K562 (cell line): ENCODE data around the gene SLC36A1. TPM values are rescaled to one million over a fixed set of nuclear protein-coding genes. Genes with fewer than 3 reads are reported as not detected.

Experiments used
- BACH1 ChIP-seq: fragments of 200-800 bp; sonication (Bioruptor generic); IDR thresholded peaks from 2 replicates; pipeline ENCODE4 v1.6.1; 2016; ENCODE audit warnings: missing genetic modification characterization, missing compliant biosample characterization
- CBFA2T2 ChIP-seq: fragments of 450-650 bp; conservative IDR thresholded peaks from 2 replicates; pipeline ENCODE4 v1.6.1; 2017; ENCODE audit warnings: mild to moderate bottlenecking
- FOXJ3 ChIP-seq: sonication (generic); formaldehyde crosslinking; IDR thresholded peaks from 2 replicates; pipeline ENCODE4 v1.4.0; 2020; ENCODE audit warnings: mild to moderate bottlenecking, missing genetic modification reagents
- FOXK2 ChIP-seq, 2 experiments: fragments of 450-650 bp; IDR thresholded peaks in 1 of 2; conservative IDR thresholded peaks in 1 of 2; 2 replicates each; pipeline ENCODE4 v1.6.1; 2016; ENCODE audit warnings: low read depth in 2 of 2, mild to moderate bottlenecking in 1 of 2
- HDAC8 ChIP-seq: fragments of 450-650 bp; IDR thresholded peaks from 2 replicates; pipeline ENCODE4 v1.6.1; 2016; ENCODE audit warnings: mild to moderate bottlenecking, missing genetic modification characterization, moderate library complexity, missing compliant biosample characterization
- IFI16 ChIP-seq: fragments of 250-450 bp; sonication (Bioruptor Pico); IDR thresholded peaks from 2 replicates; pipeline ENCODE4 v2.1.2; 2022; ENCODE audit warnings: mild to moderate bottlenecking, inconsistent platforms
- MBD2 ChIP-seq: sonication (generic); IDR thresholded peaks from 2 replicates; pipeline ENCODE4 v1.6.1; 2016; ENCODE audit warnings: low read depth, borderline replicate concordance
- NFIX ChIP-seq: fragments of 250-450 bp; sonication (Bioruptor Pico); IDR thresholded peaks from 2 replicates; pipeline ENCODE4 v1.4.0; 2020; ENCODE audit warnings: low read depth, mild to moderate bottlenecking, moderate library complexity
- NONO ChIP-seq, 2 experiments: fragments of 200-400 bp in 1 of 2; fragments of 450-650 bp in 1 of 2; formaldehyde crosslinking in 1 of 2; IDR thresholded peaks; 2 replicates each; pipeline ENCODE4 v1.6.1; 2017; ENCODE audit warnings: low read depth in 2 of 2, mild to moderate bottlenecking in 2 of 2, moderate library complexity in 2 of 2, low read length in 1 of 2
- RB1 ChIP-seq: fragments of 450-650 bp; IDR thresholded peaks from 2 replicates; pipeline ENCODE4 v1.6.1; 2017; ENCODE audit warnings: low read depth, mild to moderate bottlenecking
- SAFB ChIP-seq: fragments of 200-400 bp; formaldehyde crosslinking; IDR thresholded peaks from 2 replicates; pipeline ENCODE4 v1.6.1; 2017; ENCODE audit warnings: low read depth, low read length, borderline replicate concordance
- SMAD2 ChIP-seq: fragments of 150-350 bp; IDR thresholded peaks from 2 replicates; pipeline ENCODE4 v1.6.1; 2014; ENCODE audit warnings: low read depth, mild to moderate bottlenecking, low read length
- THAP7 ChIP-seq: fragments of 250-450 bp; sonication (Bioruptor Pico); IDR thresholded peaks from 2 replicates; pipeline ENCODE4 v1.5.0; 2021
- TSC22D4 ChIP-seq: fragments of 450-650 bp; IDR thresholded peaks from 2 replicates; pipeline ENCODE4 v1.6.1; 2016; ENCODE audit warnings: missing genetic modification characterization, missing biosample characterization, control low read depth
- XRCC3 ChIP-seq: fragments of 450-650 bp; IDR thresholded peaks from 2 replicates; pipeline ENCODE4 v1.6.1; 2017; ENCODE audit warnings: mild to moderate bottlenecking, moderate library complexity
- ZFPM2 ChIP-seq: fragments of 250-450 bp; sonication (Bioruptor Pico); IDR thresholded peaks from 2 replicates; pipeline ENCODE4 v1.5.1; 2022; ENCODE audit warnings: mild to moderate bottlenecking
- ZNF324 ChIP-seq: fragments of 250-450 bp; sonication (Bioruptor Pico); IDR thresholded peaks from 2 replicates; pipeline ENCODE4 v1.4.0; 2020; ENCODE audit warnings: mild to moderate bottlenecking
- polyA plus RNA-seq, 8 experiments: library from polyadenylated mRNA; depleted of rRNA in 4 of 8; stranded (reverse) in 5 of 8; unstranded in 3 of 8; fragments of >200 nt; fragmentation: Nextera tagmentation in 2 of 8; fragmentation: Illumina TruSeq in 1 of 8; extraction: Ambion mirVana in 2 of 8; extraction: Trizol in 1 of 8; gene quantifications; 2 replicates each; pipeline versions ENCODE4 v1.2.1 to v1.2.3, GENCODE V29; 2011 to 2014; ENCODE audit warnings: inconsistent platforms in 1 of 8, missing spikeins in 1 of 8
- total RNA-seq, 7 experiments: library from RNA; depleted of rRNA in 6 of 7; stranded (reverse); fragments of >200 nt in 6 of 7; fragmentation: Illumina TruSeq in 2 of 7; extraction: Trizol in 2 of 7; gene quantifications; 2 replicates each; pipeline versions ENCODE4 v1.2.1 to v1.2.3, GENCODE V29; 2011 to 2021; ENCODE audit warnings: low replicate concordance in 1 of 7
- TF ChIP-seq, protein P1 (sequence below): fragments of 250-450 bp; sonication (Bioruptor Pico); IDR thresholded peaks from 2 replicates; pipeline ENCODE4 v1.4.0; 2020
- TF ChIP-seq, protein P2 (sequence below): fragments of 250-450 bp; sonication (Bioruptor Pico); IDR thresholded peaks from 2 replicates; pipeline ENCODE4 v1.5.0; 2020; ENCODE audit warnings: mild to moderate bottlenecking, borderline replicate concordance

SLC36A1 gene
- total and polyA plus RNA-seq, 9 of the 15 experiments (the other 6 are each of a cell fraction or from before 2014, with no cell fraction given): 1.6 to 8.4 (median 4.6) TPM

DNA sequence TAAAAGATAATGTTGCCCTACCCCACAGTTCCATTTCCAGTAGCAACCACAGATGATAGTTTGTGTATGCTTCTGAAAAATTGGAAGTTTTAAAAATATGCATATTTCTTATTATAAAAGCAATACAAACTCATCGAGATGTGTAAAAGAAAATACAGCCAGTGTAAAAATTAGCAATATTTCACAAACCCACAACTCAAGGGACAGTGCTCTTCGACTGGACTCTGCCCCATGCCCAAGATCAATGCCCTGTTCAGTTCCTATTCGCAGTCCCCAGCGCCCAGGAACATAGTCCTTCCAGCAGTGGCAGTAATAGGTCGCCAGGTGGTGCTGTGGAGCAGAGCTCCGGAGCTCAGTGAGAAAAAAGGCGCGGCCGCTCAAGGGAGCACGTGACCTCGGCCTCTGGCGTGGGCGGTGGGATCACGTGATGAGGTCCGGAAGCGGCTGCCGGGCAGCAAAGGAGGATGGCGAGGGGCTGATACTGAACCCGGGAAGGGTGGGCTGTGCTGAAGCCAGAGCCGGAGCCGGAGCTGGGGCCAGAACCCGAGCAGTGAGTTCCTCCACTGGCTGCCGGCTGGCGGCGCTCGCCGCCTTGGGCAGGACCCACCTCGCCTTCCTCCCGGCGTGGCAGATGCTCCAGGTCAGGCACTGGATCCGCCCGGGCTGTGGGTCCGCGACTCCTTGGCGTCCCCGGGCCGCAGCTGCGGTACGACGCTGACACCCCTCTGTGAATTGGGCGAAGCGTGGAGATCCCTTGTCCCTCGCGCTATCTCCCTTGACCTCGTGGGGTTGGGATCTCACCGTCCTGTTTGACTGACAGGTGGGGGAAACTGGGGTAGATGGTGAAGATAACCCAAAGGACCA, at the start of gene SLC36A1 (continued):
- TF ChIP-seq MBD2: 0 out of 2 replicates have a peak, but pooled peaks have one; percentile 25
- TF ChIP-seq, protein P1, sequence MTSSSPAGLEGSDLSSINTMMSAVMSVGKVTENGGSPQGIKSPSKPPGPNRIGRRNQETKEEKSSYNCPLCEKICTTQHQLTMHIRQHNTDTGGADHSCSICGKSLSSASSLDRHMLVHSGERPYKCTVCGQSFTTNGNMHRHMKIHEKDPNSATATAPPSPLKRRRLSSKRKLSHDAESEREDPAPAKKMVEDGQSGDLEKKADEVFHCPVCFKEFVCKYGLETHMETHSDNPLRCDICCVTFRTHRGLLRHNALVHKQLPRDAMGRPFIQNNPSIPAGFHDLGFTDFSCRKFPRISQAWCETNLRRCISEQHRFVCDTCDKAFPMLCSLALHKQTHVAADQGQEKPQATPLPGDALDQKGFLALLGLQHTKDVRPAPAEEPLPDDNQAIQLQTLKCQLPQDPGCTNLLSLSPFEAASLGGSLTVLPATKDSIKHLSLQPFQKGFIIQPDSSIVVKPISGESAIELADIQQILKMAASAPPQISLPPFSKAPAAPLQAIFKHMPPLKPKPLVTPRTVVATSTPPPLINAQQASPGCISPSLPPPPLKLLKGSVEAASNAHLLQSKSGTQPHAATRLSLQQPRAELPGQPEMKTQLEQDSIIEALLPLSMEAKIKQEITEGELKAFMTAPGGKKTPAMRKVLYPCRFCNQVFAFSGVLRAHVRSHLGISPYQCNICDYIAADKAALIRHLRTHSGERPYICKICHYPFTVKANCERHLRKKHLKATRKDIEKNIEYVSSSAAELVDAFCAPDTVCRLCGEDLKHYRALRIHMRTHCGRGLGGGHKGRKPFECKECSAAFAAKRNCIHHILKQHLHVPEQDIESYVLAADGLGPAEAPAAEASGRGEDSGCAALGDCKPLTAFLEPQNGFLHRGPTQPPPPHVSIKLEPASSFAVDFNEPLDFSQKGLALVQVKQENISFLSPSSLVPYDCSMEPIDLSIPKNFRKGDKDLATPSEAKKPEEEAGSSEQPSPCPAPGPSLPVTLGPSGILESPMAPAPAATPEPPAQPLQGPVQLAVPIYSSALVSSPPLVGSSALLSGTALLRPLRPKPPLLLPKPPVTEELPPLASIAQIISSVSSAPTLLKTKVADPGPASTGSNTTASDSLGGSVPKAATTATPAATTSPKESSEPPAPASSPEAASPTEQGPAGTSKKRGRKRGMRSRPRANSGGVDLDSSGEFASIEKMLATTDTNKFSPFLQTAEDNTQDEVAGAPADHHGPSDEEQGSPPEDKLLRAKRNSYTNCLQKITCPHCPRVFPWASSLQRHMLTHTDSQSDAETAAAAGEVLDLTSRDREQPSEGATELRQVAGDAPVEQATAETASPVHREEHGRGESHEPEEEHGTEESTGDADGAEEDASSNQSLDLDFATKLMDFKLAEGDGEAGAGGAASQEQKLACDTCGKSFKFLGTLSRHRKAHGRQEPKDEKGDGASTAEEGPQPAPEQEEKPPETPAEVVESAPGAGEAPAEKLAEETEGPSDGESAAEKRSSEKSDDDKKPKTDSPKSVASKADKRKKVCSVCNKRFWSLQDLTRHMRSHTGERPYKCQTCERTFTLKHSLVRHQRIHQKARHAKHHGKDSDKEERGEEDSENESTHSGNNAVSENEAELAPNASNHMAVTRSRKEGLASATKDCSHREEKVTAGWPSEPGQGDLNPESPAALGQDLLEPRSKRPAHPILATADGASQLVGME (CRISPR knock-in tag): peak; percentile 41; the same call in 1 of the 2 replicates
- TF ChIP-seq ZNF324 (CRISPR knock-in tag): no peak; the same call in 1 of the 2 replicates
- TF ChIP-seq SMAD2: no peak
- no peak for TF ChIP-seq TSC22D4 (tag)
- TF ChIP-seq FOXK2 (conservative IDR thresholded peaks at IDR 0.05 in 1 of 2, IDR thresholded peaks at IDR 0.05 in 1 of 2; ENCODE audit: low read depth in 2 of 2): peak; percentile 27 to 87; a peak in 3 of 4 replicates
- TF ChIP-seq XRCC3: no peak
- no peak; the same call in 1 of the 2 replicates for TF ChIP-seq NFIX (CRISPR knock-in tag)
- no peak for TF ChIP-seq THAP7 (CRISPR knock-in tag)
- TF ChIP-seq IFI16: no peak
- no peak for TF ChIP-seq HDAC8
- no peak for TF ChIP-seq SAFB
- TF ChIP-seq RB1: peak; percentile 99
- peak; percentile 98 for TF ChIP-seq CBFA2T2
- TF ChIP-seq, protein P2, sequence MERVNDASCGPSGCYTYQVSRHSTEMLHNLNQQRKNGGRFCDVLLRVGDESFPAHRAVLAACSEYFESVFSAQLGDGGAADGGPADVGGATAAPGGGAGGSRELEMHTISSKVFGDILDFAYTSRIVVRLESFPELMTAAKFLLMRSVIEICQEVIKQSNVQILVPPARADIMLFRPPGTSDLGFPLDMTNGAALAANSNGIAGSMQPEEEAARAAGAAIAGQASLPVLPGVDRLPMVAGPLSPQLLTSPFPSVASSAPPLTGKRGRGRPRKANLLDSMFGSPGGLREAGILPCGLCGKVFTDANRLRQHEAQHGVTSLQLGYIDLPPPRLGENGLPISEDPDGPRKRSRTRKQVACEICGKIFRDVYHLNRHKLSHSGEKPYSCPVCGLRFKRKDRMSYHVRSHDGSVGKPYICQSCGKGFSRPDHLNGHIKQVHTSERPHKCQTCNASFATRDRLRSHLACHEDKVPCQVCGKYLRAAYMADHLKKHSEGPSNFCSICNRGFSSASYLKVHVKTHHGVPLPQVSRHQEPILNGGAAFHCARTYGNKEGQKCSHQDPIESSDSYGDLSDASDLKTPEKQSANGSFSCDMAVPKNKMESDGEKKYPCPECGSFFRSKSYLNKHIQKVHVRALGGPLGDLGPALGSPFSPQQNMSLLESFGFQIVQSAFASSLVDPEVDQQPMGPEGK (CRISPR knock-in tag): no peak
- no peak for TF ChIP-seq BACH1
- no peak for TF ChIP-seq FOXJ3 (CRISPR knock-in tag)
- no peak for TF ChIP-seq NONO (IDR thresholded peaks at IDR 0.05; ENCODE audit: low read depth in 2 of 2, low read length in 1 of 2)
- no peak for TF ChIP-seq ZFPM2 (CRISPR knock-in tag)
